DMS114 treated with DMSO at 0.1 percent for 48 hours (cell line): Measurements from ENCODE around the gene PLN.

ENCODE experiments used
- DNase-seq: peaks from one replicate; lab custom pipeline; 2025; ENCODE audit not compliant: unreplicated experiment; lab: John Stamatoyannopoulos, UW

PLN gene

DNA sequence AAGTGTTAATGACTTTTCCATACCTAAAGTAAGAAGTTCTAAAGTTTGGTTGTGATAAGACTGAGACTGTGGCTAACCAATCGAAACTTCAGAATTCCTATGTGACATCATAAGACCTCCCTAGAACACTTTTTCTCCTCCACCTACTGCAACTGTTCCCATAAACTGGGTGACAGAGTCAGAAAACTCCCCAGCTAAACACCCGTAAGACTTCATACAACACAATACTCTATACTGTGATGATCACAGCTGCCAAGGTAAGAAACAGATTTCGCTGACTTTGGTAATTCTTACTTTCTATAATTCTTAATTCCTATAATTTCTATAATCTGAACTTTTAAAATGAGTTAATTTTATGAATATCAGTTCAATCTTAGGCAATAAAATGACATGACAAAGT lies at the start of gene PLN:
TSS of gene PLN (plus strand) at position 161 of the 400 bp plus-strand sequence. CDS start 10,626 bp downstream, outside the sequence.
- DNase-seq, result no peak

DNA sequence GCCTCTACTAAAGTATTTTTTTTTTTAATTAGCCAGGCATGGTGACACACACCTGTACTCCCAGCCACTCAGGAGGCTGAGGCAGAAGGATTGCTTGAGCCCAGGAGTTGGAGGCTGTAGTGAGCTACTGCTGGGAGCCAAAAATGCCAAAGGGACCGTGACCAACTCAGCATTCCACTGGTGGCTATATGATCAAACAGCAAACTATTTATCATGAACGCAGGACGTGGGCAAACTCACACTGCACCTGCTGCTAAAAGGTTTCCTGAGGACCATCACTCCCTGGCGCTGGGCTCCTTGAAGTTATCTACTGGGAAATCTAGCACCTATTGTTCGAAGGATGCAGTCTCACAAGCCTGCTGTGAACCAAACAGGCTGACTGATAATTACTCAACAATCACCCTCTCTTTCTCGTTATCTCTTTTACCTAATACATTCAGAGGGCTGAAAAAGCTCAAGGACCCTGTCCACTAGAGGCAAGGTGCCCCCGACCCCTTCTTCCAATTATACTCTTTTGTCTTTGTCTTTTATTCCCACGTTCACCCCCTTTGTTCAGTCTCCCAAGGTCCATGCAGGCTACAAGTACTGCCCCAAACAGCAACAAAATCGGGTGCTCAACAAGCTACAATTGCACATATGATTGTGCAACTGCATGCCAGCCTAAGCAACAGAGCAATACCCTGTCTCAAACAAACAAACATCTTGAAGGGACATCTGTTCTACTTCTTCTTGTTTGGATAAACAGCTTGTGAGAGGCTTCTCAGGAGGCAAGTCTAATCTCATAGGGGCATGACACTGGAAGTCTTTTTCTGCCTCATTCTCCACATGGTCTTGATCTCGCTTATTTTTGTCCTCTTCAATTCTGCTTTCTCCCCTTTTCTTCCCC lies 47.7 kb upstream of the PLN start:
- no peak for DNase-seq

DNA sequence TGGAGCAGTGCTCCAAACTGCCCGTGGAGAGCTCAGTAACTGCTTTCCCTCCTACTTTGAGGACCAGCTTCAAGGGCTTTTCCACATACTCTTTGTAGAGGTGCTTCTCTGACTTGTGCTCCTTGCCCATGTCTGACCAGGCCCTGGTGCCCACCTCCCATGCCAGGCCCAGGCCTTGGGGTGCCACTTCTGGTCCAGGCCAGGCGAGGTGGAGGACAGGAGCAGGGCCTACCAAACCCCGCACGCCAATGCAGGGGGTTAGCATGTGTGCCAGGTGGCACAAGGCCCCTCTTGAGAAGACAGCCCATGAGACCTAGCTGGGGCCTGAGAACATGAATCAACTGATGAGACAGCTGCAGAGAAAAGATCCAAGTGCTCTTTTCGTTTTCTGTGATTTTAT lies 47.0 kb upstream of the PLN start:
- no peak for DNase-seq

DNA sequence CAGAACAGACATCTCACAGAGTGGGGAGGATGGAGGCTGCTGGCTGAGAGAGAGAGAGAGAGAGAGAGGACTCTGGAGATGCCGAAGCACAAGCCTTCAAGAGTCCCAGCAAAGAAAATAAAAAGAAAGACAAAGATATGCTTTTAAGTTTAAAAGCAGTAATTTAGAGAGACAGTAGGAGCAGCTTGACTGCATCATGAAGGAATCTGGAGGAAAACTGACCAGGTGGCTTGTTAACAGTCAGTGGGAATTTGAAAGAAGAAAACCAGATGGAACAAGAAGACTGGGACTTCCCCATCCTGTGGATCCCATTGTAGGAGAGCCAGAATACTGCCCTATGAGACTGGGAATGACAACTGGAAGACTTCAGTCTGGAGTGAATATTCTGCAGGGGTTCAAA lies 46.3 kb upstream of the PLN start:
- DNase-seq, result no peak

DNA sequence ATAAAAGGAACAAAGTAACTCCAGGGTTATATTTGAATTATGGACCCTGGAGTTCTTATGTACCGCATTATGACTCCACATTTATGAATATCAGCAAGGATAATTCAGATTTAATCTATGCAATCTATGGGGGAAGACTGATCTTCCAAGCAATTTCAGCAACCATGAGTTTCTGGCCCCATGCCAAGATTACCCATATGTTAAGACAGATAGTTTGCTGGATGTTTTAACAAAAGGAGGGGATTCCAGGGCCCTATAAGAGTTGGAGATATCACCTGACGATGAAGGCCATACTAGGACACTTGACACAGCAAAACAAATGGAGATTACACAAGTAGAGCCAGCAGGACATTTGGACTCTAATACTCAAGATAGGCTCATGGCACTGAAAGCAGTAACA lies 45.9 kb upstream of the PLN start:
- no peak for DNase-seq

DNA sequence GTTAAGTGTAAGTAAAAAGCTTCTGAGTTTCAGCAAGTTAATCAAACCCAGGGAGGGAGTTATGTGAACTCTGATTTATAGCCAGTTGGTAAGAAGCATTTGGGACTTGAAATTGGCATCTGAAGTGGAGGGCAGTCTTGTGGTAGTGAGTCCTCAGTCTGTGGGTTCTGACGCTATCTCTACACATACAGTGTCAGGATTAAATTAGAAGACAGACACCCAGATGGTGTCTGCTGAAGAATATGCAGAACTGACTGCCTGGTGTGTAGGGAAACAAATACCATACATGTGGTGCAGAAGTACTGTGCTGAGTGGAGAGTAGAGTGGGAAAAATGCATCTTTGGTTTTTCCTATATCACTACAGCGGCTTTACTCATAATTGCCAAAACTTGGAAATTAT lies 43.5 kb upstream of the PLN start:
- DNase-seq, result no peak

DNA sequence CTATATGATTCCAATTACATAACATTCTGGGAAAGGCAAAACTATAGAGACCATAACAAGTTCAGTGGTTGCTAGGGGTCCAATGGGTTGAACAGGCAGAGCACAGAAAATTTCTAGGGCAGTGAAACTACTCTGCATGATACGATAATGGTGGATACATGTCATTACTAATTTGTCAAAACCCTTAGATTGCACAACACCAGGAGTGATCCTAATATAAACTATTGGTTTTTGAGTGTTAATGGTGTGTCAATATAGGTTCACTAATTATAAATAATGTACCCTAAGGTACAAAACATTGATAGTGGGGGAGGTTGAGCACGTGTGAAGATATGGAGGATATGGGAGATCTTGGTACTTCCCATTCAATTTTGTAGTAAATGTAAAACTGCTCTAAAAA lies 42.4 kb upstream of the PLN start:
- DNase-seq, result no peak

DNA sequence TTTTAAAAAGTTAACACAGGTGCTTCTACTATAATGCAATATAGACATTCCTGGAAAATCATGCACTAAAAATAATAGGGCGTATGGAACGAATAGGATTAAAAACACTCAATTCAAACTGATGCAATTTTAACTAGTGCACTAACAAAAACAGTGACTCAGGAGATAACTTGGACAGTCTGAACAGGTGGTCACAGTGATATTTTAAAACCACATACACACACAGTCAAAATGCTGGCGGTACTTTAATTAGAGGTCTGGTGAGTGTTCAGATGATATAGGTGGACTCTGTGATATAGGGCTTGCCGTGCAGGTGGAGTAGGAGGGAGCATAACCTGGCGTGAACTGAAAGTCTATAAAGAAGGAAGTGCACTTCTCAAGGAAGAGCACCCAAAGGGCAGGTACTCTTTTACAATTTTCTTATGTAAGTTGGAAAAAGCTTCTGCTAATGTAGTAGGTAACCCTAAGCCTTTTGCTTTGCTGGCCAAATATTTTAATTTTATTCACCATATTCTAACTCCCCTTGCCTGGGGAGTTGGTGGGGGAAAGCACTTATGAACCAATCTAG lies 41.9 kb upstream of the PLN start:
- no peak for DNase-seq

DNA sequence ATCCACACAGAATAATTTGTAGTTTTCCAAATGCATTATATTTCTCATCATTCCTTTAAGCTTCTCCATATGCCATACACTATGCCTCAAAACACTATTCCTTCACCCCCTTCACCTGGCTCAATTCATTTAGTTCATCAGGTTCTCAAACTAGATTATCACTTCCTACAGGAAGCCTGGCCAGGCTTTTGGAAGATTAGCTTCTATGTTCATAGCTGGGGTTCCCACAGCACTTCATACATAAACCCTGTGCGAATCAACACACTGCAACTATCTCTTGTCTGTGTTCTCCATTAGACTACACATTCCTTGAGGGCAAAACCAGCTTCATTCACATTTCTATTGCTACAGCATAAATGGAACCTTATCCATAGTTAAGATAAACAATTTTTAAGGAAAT lies 40.5 kb upstream of the PLN start:
- no peak for DNase-seq

DNA sequence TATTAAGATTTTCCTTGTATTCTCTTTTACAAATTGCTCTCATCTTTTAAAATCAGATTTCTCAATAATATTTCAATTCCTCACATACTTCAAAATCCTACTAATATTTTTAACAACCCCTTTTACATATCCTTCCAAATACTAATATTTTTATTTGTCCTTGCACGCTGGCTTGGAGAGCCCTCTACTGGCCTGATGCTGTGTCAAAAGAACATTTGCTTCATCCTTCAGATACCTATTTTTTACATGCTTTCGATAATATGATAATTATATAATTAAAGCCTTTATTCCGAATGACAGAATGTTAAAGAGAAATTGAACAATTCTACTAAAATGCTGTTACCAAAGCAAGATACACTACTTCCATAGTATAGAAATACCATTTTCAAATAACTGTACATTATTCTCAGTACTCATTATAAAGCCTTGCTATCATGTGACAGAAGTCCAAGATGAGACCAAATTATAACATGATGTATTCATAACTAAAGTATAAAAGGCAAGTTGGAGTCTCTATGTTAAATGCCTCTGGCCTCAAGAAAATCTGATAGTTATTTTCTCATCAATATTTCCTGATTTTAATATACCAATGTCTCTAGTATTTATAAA lies 39.0 kb upstream of the PLN start:
- DNase-seq, result peak; percentile 11

DNA sequence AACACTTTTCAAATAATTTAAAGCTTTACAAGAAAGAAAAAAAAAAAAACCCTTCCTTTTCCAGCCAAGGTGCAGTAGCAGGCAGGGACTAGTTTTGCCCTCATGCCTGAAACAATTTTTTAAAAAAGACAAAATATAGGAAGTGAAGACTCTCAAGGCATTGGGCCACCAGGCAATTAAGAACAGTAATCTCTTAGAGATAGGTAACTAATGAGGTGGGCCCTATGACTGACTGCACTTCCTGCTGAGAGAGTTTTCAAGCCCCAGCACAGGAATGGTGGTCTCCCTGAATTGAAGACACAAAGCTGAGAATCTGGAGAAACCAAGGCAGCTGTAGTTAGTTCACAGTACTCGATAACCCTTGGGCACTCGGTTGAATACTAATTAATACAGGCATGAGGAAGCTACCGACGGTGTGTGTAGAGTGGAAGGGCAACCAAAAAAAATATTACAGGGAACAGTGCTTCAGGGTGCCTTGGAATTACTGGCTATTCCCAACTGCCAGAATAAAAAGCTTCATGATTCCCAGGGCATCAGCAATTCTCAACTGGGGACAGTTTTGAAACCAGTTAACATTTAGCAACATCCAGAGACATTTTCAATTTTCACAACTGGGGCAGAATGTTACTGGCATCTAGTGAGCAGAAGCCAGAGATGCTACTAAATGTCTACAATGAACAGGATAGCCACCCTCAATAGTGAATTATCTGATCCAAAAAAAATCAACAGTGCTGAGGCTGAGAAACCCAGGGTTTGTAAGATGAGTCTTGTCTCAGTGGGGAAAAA lies 36.0 kb upstream of the PLN start:
- no peak for DNase-seq

DNA sequence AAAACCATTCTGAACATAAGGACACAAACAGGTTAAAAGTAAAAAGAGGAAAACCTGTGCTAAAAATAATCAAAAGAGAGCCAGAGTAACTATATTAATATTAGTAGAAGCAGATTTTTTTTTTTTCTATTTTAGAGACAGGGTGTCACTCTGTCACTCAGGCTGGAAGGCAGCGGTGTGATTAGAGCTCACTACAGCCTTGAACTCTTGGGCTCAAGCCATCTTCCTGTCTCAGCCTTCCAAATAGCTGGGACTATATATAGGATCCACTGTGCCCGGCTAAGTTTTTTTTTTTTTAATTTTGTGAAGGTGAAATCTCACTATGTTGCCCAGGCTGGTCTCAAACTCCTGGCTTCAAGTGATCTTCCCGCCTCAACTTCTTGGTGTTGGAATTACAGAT lies 33.4 kb upstream of the PLN start:
- no peak for DNase-seq

DNA sequence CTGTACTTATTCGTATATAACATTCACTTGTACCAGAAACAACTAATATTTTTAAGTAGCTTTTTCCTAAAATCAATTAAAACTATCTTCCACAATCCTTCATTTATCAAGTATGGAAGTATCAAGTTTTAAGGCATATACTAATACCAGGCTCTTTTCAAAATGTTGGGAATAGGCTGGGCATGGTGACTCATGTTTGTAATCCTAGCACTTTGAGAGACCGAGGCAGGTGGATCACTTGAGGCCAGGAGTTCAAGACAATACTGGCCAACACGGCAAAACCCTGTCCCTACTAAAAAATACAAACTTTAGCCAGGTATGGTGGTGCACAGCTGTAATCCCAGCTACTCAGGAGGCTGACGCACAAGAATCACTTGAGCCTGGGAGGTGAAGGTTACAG lies 25.7 kb upstream of the PLN start:
- DNase-seq, result no peak

DNA sequence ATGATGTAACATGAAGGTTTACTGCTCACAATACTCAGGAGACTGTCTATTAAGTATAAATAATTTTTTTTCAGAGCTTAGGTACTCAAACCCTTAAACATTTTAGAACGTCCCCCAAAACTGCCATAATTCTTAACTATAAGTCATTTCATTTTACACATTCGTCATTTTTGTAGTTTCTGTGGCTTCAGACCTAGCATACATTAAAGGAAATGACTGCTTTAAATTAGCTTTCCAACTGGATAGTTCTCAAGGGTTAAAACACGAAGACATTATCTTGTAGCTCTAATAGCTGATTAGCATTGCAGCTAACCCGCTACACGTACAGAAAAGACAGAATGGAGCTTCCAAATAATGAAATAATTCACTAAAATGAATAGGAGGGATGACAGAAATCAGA lies 24.9 kb upstream of the PLN start:
- no peak for DNase-seq

DNA sequence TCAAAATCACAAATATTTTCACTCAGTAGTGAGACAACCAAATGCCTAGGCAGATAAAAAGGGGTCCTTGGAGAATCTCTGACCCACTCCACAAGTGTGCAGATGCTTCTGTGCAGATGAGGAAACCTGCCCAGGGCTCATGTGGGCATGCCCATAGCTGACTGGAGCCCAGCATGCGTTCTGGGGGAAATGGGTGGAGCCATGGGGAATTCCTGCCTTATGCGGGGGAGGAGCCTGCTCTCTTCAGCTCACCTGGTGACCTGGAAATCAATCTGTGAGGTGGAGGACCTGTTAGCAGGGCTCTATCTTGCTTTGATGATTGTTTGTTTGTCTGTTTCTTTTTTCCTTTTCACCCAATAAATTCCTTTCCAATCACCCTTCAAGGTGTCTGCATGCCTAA lies 23.4 kb upstream of the PLN start:
- DNase-seq, result no peak

DNA sequence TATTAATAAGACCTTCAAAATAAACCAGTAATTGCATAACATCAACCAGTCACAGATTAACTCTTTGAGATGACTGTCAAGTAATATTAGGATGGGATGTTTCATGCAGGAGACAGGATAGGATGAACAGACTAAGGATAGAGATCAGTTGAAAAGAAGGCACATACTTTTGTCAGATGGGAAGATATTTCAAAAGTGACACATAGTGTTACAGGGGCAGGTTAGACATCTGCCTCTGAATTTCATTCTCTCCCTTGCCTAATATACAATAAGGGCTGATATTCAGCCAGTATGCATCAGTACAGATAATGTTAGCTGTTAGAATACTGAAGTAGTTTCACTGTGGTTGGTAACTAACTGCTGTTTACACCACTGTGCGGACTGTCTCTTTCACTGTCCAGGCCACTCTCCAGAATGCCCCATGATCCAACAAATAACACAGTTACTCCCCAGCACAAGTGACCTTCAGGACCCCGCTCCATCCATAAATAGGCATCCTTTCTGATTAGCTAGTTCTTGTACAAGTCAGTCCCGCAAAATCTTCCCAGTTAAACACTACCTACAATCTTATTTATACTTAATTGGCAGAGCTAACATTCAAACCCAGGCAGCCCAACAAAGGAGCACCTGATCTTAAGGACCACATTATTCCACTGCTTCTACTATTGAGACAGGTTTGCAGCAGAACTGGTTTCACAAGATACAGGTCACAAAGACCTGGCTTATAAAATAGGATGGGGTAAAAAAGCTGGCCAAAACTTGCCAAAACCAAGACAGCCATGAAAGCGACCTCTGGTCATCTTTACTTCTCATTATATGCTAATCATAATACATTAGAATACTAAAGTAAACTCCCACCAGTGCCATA lies 21.9 kb upstream of the PLN start:
- no peak for DNase-seq

DNA sequence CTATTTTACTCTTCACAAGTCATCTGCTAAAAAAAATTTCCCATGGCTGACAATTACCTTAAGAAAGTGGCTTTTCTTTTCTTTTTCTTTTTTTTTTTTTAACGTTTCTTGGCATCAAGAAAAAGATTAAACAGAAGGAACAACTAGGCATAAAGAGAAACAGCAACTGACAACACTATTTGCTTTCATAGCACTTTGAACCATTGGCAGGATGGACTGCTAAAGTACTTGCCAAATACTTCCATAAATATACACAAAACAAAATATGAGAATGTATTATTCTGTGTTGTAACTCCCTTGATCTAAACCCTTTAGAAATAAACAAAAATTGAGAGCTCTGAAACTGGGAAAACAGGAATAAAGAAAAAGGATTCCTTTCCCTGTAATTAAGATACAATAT lies 20.0 kb upstream of the PLN start:
- no peak for DNase-seq

DNA sequence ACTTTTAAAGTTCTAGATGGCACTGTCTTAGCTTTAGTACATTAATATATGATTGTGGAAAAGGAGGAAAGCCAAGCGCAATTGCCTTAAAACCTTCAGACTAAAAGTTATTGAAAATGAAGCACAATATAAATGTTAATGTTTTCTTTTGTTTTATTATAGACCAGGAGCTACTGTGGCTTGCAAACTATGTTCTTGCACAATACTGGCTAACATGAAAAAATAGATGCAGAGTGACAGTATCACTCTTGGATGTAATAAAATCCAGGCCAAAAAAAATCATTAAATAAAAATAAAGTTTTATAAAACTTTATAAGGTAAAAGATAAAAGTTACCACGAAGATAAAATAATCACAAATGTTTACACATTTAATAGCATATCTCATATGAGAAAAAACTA lies 18.3 kb upstream of the PLN start:
- no peak for DNase-seq

DNA sequence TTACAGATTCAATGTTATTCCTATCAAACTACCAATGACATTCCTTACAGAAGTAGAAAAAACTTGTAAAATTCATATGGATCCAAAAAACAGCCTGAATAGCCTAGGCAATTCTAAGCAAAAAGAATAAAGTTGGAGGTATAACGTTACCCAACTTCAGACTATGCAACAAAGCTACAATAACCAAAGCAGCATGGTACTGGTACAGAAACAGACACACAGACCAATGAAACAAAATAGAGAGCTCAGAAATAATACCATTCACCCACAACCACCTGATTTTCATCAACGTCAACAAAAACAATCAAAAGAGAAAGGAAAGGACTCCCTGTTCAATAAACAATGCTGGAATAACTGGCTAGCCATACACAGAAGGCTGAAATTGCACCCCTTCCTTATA lies 17.2 kb upstream of the PLN start:
- no peak for DNase-seq

DNA sequence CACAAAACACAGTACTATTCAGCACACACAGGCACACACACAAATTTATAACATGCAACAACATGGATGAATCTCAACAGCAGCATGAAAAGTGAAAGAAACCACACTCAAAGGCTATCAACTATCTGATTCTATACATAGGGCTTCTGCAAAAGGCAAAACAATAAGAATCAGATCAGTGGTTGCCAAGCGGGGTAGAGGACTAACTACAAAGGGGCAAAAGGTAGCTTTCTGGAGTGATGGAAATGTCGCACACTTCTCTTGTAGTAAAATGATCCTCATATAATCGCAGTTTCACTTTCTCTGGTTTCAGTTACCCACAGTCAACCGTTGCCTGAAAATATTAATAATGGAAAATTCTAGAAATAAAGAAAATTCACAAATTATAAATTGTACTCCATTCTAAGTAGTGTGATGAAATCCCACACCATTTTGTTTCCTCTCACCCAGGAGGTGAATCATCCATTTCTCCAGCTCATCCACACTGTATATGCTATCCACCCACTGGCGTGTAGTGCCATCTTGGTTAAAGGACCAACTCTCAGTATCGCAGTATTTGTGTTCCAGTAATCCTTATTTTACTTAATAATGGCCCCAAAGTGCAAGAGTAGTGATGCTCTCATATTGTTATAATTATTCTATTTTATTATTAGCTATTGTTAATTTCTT lies 12.8 kb upstream of the PLN start:
- no peak for DNase-seq
